ENCODE results near the gene GABPB1. TPM values are rescaled to one million over a fixed set of nuclear protein-coding genes. Genes with fewer than 3 reads are reported as not detected.

The GABPB1 gene
- total RNA-seq, 1 donor from 2014 or later: 8.1 TPM

GRCh38 chr15:50353251-50353974 lies 1.6 kb downstream of the GABPB1 start:
- no peak for TF ChIP-seq CTCF (IDR thresholded peaks at IDR 0.05; ENCODE audit: borderline replicate concordance)
- no peaks in the 10 kb centered on the region for H3K9me3 ChIP-seq (replicated peaks)
- no peak for DNase-seq
- intact Hi-C loops (cut with micrococcal nuclease): no loop called here
- no peaks in the 10 kb centered on the region for H3K27me3 ChIP-seq (ENCODE audit: low read depth)
- H3K36me3 ChIP-seq: no peaks in the 10 kb centered on the region
- peak overlapping the region; percentile 99 for H3K27ac ChIP-seq (replicated peaks)
- peaks cover 92% of the 10 kb centered on the region for H3K4me1 ChIP-seq
- peak overlapping the region; percentile 97 for H3K4me3 ChIP-seq

- H3K27ac ChIP-seq (replicated peaks): peak overlapping the region; percentile 31
- DNase-seq: no peak
- no peaks in the 10 kb centered on the region for H3K27me3 ChIP-seq (ENCODE audit: low read depth)
- peaks cover 75% of the 10 kb centered on the region for H3K4me1 ChIP-seq
- intact Hi-C loops (cut with micrococcal nuclease): no loop called here
- H3K4me3 ChIP-seq: no peak overlapping the region
- no peaks in the 10 kb centered on the region for H3K36me3 ChIP-seq
- TF ChIP-seq CTCF (IDR thresholded peaks at IDR 0.05; ENCODE audit: borderline replicate concordance): no peak
- no peaks in the 10 kb centered on the region for H3K9me3 ChIP-seq (replicated peaks)
Measured at GRCh38 chr15:50350621-50351020, 4.4 kb downstream of the GABPB1 start.

GRCh38 chr15:50345298-50345697 lies 9.7 kb downstream of the GABPB1 start:
- no peak for DNase-seq
- H3K9me3 ChIP-seq (replicated peaks): no peaks in the 10 kb centered on the region
- no peaks in the 10 kb centered on the region for H3K27me3 ChIP-seq (ENCODE audit: low read depth)
- intact Hi-C loops (cut with micrococcal nuclease): no loop called here
- no peak for TF ChIP-seq CTCF (IDR thresholded peaks at IDR 0.05; ENCODE audit: borderline replicate concordance)
- H3K36me3 ChIP-seq: no peaks in the 10 kb centered on the region
- H3K4me3 ChIP-seq: no peak overlapping the region
- H3K4me1 ChIP-seq: peaks cover 23% of the 10 kb centered on the region
- no peak overlapping the region for H3K27ac ChIP-seq (replicated peaks)

- Histone ChIP-seq H3K9me3 (replicated peaks) (no peaks in the 10 kb centered on the region), H3K27me3 (ENCODE audit: low read depth) (no peaks in the 10 kb centered on the region), H3K4me3 (no peak overlapping the region), H3K36me3 (no peaks in the 10 kb centered on the region), H3K27ac (replicated peaks) (no peak overlapping the region), H3K4me1 (peaks cover 10% of the 10 kb centered on the region)
- TF ChIP-seq CTCF (IDR thresholded peaks at IDR 0.05; ENCODE audit: borderline replicate concordance): no peak
- no peak for DNase-seq
- intact Hi-C loops (cut with micrococcal nuclease): no loop called here
Measured at GRCh38 chr15:50344006-50344464, 11.0 kb downstream of the GABPB1 start.

GRCh38 chr15:50341616-50342136 lies 13.3 kb downstream of the GABPB1 start:
- Histone ChIP-seq H3K36me3 (peaks cover 3% of the 10 kb centered on the region), H3K9me3 (replicated peaks) (no peaks in the 10 kb centered on the region), H3K4me3 (no peak overlapping the region), H3K27me3 (ENCODE audit: low read depth) (no peaks in the 10 kb centered on the region), H3K4me1 (peaks cover 4% of the 10 kb centered on the region), H3K27ac (replicated peaks) (no peak overlapping the region)
- no peak for TF ChIP-seq CTCF (IDR thresholded peaks at IDR 0.05; ENCODE audit: borderline replicate concordance)
- DNase-seq: no peak
- intact Hi-C loops (cut with micrococcal nuclease): no loop called here

Data from left ventricle myocardium inferior (tissue), 1 donor.